ENCODE results near the gene MIGA1.
"Not testable (repeated sequence)": the region's sequence is repeated elsewhere in the genome, so short reads cannot be mapped to it uniquely, and the experiment has no call there.

The MIGA1 gene

DNA sequence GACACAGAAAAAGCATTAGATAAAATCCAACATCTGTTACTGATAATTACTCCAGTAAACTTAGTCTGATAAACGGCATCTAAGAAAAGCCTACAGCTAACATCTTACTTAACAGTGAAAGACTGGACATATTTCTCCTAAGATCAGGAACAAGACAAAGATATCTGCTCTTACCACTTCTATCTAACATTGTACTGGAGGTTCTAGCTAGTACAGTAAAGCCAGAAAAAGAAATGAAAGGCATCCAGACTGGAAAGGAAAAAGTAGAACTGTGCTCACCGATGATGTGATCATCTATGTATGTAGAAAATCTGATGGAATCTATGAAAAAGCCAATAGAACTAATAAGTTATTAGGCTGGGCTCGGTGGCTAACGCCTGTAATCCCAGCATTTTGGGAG lies 130.7 kb downstream of the MIGA1 start:
- DNase-seq (ENCODE audit: low read depth in 2 of 2) = no peak

DNA sequence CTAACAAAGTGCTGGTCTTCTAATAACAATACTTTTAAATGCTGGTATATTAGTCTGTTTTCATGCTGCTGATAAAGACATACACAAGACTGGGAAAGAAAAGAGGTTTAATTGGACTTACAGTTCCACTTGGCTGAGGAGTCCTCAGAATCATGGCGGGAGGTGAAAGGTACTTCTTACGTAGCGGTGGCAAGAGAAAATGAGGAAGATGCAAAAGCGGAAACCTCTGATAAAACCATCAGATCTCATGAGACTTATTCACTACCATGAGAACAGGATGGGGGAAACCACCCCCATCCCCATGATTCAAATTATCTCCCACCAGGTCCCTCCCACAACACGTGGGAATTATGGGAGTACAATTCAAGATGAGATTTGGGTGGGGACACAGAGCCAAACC lies 139.5 kb downstream of the MIGA1 start:
- not testable (repeated sequence) for DNase-seq (ENCODE audit: low read depth in 2 of 2)

DNA sequence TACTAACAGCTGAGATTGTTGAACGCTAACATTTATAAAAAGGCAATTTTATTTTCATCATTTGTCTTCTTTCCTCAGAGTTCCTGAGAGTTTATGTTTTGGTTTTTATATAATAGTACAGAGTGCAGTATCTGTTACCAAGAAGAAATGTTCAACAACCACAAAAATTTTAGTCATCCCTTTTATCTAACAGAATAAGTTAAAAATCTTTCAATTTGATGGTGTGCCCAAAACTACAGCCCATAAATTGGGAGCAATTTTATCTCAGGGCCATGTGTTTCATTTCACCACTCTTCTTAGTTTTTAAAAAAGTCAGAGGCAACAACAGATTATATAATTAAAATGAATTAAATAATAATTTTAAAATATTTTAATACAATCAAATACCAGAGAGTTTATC lies 146.1 kb downstream of the MIGA1 start:
- DNase-seq (ENCODE audit: low read depth in 2 of 2) = no peak

DNA sequence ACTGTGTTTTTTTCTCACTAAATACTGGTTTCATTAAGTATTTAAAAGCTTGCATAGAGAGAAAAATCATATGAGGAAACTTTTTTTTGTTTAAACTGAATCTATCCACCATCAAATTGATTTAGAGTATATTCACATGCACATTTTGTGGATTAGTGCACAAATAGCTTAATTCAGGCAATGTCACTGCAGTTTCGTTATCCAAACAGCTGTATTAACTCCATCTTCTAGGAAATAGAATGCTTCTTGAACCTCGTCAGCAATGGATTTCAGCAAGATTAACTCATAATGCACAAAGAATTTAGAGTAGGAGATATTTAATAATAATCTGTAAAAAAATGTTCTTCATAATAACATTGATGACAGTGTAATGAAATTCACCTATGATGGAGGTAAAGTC lies 146.5 kb downstream of the MIGA1 start:
- no peak for DNase-seq (ENCODE audit: low read depth in 2 of 2)

DNA sequence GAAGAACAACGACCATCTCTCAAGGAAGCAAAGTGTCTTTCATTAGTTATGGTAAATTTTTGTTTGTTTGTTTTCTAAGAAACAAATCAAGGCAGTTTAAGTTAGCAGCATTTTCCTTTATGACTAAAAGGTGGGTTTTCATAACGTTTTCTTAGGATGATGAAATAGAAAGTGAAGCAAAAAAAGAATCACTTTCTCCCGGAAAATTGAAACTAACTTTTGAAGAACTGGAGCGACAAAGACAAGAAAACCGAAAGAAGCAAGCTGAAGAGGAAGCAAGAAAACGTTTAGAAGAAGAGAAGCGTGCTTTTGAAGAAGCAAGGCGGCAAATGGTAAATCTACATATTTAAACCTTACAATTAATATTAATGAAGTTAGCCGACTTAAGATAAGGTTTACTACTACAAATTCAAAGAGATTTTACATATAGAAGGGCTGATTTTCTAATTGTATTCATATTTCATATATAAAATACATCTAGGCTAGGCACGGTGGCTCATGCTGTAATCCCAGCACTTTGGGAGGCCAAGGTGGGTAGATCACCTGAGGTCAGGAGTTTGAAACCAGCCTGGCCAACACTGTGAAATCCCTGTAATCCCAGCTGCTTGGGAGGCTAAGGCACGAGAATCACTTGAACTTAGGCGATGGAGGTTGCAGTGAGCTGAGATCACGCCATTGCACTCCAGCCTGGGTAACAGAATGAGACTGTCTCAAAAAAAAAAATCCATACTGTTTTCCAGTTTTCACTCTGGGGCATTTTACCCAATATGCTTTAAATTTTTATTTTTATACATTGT lies 147.3 kb downstream of the MIGA1 start:
- DNase-seq (ENCODE audit: low read depth in 2 of 2) = no peak

DNA sequence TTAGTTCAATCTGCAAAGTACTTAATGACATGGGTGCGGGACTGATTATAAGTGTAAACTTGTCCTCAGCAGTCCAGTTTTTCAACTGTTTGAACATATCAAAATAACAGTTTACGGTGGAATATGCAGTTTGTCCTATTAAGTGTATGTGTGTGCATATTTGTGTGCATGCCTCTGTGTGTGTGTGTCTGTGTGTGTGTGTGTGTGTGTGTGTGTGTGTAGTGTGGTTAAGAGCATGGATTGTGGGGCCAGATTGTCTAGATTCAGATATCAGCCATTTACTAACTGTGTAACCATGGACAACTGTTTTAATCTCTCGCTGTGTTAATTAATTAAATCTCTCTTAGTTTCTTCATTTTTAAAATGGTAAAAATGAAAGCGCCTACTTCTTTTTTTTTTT lies 148.0 kb downstream of the MIGA1 start:
- DNase-seq (ENCODE audit: low read depth in 2 of 2) = no peak
